ENCODE measurements around the gene ARID5A.

Gene ARID5A

GRCh38 chr2:96601382-96602292 lies 65.1 kb downstream of the ARID5A start:
- DNase-seq (ENCODE audit: low read depth, low spot score), result no peak

All from iPS DF 19.7 (cell line).